ENCODE measurements around the gene PRPSAP1.
A peak's percentile ranks its signal among the peaks of the same experiment; 100 is the strongest.

Gene PRPSAP1

GRCh38 chr17:76353599-76354316, at the start of gene PRPSAP1:
Gene PRPSAP1 (minus strand): TSS chr17:76353916. CDS start chr17:76353703, 213 bp downstream.
- DNase-seq (ENCODE audit: low read depth, low spot score) = peak; percentile 64

GRCh38 chr17:76402711-76403110, 49.0 kb upstream of the PRPSAP1 start:
- no peak for DNase-seq (ENCODE audit: low read depth, low spot score)
- no peak overlapping the region for H3K27ac ChIP-seq

More at GRCh38 chr17:76353599-76354316, at the start of gene PRPSAP1:
- H3K27ac ChIP-seq = peak within 1 kb of the TSS; percentile 87

GRCh38 chr17:76399175-76400172, 45.8 kb upstream of the PRPSAP1 start:
- DNase-seq (ENCODE audit: low read depth, low spot score) = no peak

GRCh38 chr17:76398523-76399174, 44.9 kb upstream of the PRPSAP1 start:
- no peak overlapping the region for H3K27ac ChIP-seq
- no peak for DNase-seq (ENCODE audit: low read depth, low spot score)

More at GRCh38 chr17:76399175-76400172, 45.8 kb upstream of the PRPSAP1 start:
- no peak overlapping the region for H3K27ac ChIP-seq

- no peak overlapping the region for H3K27ac ChIP-seq
- DNase-seq (ENCODE audit: low read depth, low spot score) = peak; percentile 34
Measured at GRCh38 chr17:76397687-76398522, 44.2 kb upstream of the PRPSAP1 start.

GRCh38 chr17:76397184-76397583, 43.5 kb upstream of the PRPSAP1 start:
- no peak for DNase-seq (ENCODE audit: low read depth, low spot score)
- H3K27ac ChIP-seq = no peak overlapping the region

GRCh38 chr17:76395980-76396379, 42.3 kb upstream of the PRPSAP1 start:
- no peak for DNase-seq (ENCODE audit: low read depth, low spot score)
- no peak overlapping the region for H3K27ac ChIP-seq

GRCh38 chr17:76394166-76394565, 40.5 kb upstream of the PRPSAP1 start:
- peak overlapping the region; percentile 81 for H3K27ac ChIP-seq
- peak; percentile 76 for DNase-seq (ENCODE audit: low read depth, low spot score)

GRCh38 chr17:76391200-76391715, 37.5 kb upstream of the PRPSAP1 start:
- H3K27ac ChIP-seq = no peak overlapping the region
- DNase-seq (ENCODE audit: low read depth, low spot score) = no peak

- H3K27ac ChIP-seq = no peak overlapping the region
Measured at GRCh38 chr17:76390003-76390421, 36.3 kb upstream of the PRPSAP1 start.

GRCh38 chr17:76388966-76389888, 35.5 kb upstream of the PRPSAP1 start:
- peak overlapping the region; percentile 20 for H3K27ac ChIP-seq
- DNase-seq (ENCODE audit: low read depth, low spot score) = no peak

More at GRCh38 chr17:76390003-76390421, 36.3 kb upstream of the PRPSAP1 start:
- no peak for DNase-seq (ENCODE audit: low read depth, low spot score)

- H3K27ac ChIP-seq = no peak overlapping the region
- DNase-seq (ENCODE audit: low read depth, low spot score) = no peak
Measured at GRCh38 chr17:76386966-76387765, 33.5 kb upstream of the PRPSAP1 start.

- peak overlapping the region; percentile 93 for H3K27ac ChIP-seq
Measured at GRCh38 chr17:76385892-76386786, 32.4 kb upstream of the PRPSAP1 start.

GRCh38 chr17:76384987-76385891, 31.5 kb upstream of the PRPSAP1 start:
- peak overlapping the region; percentile 93 for H3K27ac ChIP-seq
- DNase-seq (ENCODE audit: low read depth, low spot score) = no peak

More at GRCh38 chr17:76385892-76386786, 32.4 kb upstream of the PRPSAP1 start:
- no peak for DNase-seq (ENCODE audit: low read depth, low spot score)

GRCh38 chr17:76384222-76384986, 30.7 kb upstream of the PRPSAP1 start, which contains the start of gene SPHK1:
Gene SPHK1 (plus strand): TSS chr17:76384609. CDS start chr17:76385645, 1,036 bp downstream.
- peak; percentile 40 for DNase-seq (ENCODE audit: low read depth, low spot score)
- H3K27ac ChIP-seq = peak within 1 kb of the TSS; percentile 93

Measured in epithelial cell of prostate (primary cell).